Karpas-422 (cell line): ENCODE results near the gene WBP1L. TPM values are rescaled to one million over a fixed set of nuclear protein-coding genes. Genes with fewer than 3 reads are reported as not detected.
A peak's percentile ranks its signal among the peaks of the same experiment; 100 is the strongest.
"Not testable (repeated sequence)": the region's sequence is repeated elsewhere in the genome, so short reads cannot be mapped to it uniquely, and the experiment has no call there.

Experiments
- DNase-seq: peaks from one replicate; pipeline ENCODE4 v3.0.0-alpha.2; 2015
- H2AFZ ChIP-seq: fragments of 200-600 bp; sonication (generic); 2 replicates; pipeline ENCODE4 v1.6.1; 2014; ENCODE audit warnings: antibody characterized with exemption, low read length, mixed read lengths
- H3K27ac ChIP-seq: fragments of 200-600 bp; sonication (generic); 2 replicates; pipeline ENCODE4 v1.5.1; 2014; ENCODE audit warnings: mild to moderate bottlenecking, low read length, moderate library complexity
- H3K27me3 ChIP-seq: fragments of 200-600 bp; sonication (generic); 2 replicates; pipeline ENCODE4 v1.6.1; 2014; ENCODE audit warnings: low read length, mixed read lengths
- H3K36me3 ChIP-seq: fragments of 200-600 bp; sonication (generic); 2 replicates; pipeline ENCODE4 v1.6.1; 2014; ENCODE audit warnings: low read length, mixed read lengths; ENCODE audit not compliant: insufficient read depth
- H3K4me1 ChIP-seq: fragments of 200-600 bp; sonication (generic); 2 replicates; pipeline ENCODE4 v1.6.1; 2014; ENCODE audit warnings: mild to moderate bottlenecking, low read length, mixed read lengths
- H3K4me2 ChIP-seq: fragments of 200-600 bp; sonication (generic); 2 replicates; pipeline ENCODE4 v1.6.1; 2014; ENCODE audit warnings: low read length, low read depth, mild to moderate bottlenecking; ENCODE audit not compliant: poor library complexity, severe bottlenecking
- H3K4me3 ChIP-seq: fragments of 200-600 bp; sonication (generic); 2 replicates; pipeline ENCODE4 v1.5.1; 2014; ENCODE audit warnings: mild to moderate bottlenecking, antibody characterized with exemption, low read length, mixed read lengths
- H3K79me2 ChIP-seq: fragments of 200-600 bp; sonication (generic); 2 replicates; pipeline ENCODE4 v1.6.1; 2014; ENCODE audit warnings: mild to moderate bottlenecking, low read length, mixed read lengths
- H3K9ac ChIP-seq: fragments of 200-600 bp; sonication (generic); 2 replicates; pipeline ENCODE4 v1.6.0; 2014; ENCODE audit warnings: low read length
- H3K9me2 ChIP-seq: fragments of 200-600 bp; sonication (generic), shearing (Covaris generic); replicated peaks from 2 replicates; pipeline ENCODE4 v1.6.0; 2014; ENCODE audit warnings: mild to moderate bottlenecking, low read length, moderate library complexity; ENCODE audit not compliant: insufficient read depth
- H3K9me3 ChIP-seq: fragments of 300-700, 200-600 bp; sonication (generic); 2 replicates; pipeline ENCODE4 v1.6.1; 2014; ENCODE audit warnings: low read length, mixed read lengths
- H4K20me1 ChIP-seq: fragments of 200-600 bp; sonication (generic); 2 replicates; pipeline ENCODE4 v1.6.1; 2014; ENCODE audit warnings: mild to moderate bottlenecking, antibody characterized with exemption, low read length, low read depth; ENCODE audit not compliant: insufficient read depth
- total RNA-seq: library from RNA; depleted of rRNA; stranded (reverse); fragments of >200 nt; shearing (Covaris generic); gene quantifications from 2 replicates; pipeline ENCODE4 v1.2.3, GENCODE V29; 2014; ENCODE audit warnings: low replicate concordance; rRNA removed

The WBP1L gene
- 34.8 and 43.0 TPM in 2 replicates for total RNA-seq

DNA sequence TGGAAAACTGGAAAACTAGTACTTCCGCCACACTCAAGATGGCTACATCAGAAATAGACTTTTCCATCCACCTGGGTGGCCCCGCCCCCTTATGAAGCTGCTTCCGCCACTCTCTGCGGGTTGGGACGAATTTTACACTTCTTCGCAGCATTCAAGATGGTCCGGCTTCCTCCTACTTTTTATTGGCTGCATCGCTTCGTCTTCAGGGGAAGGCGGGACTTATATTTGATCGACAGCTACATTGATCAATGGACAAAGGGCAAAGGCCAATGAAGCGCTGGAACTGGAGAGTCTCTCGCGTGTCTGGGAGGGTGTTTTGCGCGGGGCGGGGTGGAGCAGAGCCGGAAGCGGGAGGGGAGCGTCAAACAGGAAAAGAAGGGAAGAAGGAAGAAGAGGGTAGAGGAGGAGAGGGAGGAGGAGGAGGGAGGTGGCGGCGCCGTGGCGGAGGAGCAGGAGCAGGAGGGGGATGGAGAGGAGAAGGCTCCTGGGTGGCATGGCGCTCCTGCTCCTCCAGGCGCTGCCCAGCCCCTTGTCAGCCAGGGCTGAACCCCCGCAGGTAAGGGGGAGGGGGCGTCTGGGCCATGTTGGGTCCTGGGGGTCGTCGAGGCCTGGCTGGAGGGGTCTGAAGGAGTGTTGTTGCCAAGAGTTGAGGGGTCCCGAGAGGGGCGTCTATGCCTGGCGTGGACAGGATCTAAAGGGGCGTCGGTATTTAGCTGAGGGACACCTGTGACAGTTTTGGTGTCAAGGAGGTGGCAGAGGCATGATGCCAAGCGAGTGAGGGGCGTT, at the start of gene WBP1L:
TSS of gene WBP1L (plus strand) at position 361 of the 786 bp plus-strand sequence. CDS start at position 467, 106 bp downstream.
- DNase-seq, result peak; percentile 99
- H3K4me2 ChIP-seq, result peak within 1 kb of the TSS; percentile 73
- peak within 1 kb of the TSS; percentile 57; the same call in 1 of the 2 replicates for H2AFZ ChIP-seq
- H3K27ac ChIP-seq, result peak within 1 kb of the TSS; percentile 40
- H3K4me1 ChIP-seq, result peaks cover 15% of the 10 kb centered on the region
- H3K36me3 ChIP-seq, result peaks cover 2% of the 10 kb centered on the region; the same call in 1 of the 2 replicates
- no peaks in the 10 kb centered on the region for H3K9me2 ChIP-seq
- no peaks in the 10 kb centered on the region for H3K27me3 ChIP-seq
- H3K79me2 ChIP-seq, result peaks cover 46% of the 10 kb centered on the region
- H3K4me3 ChIP-seq, result peak within 1 kb of the TSS; percentile 88
- peak within 1 kb of the TSS; percentile 88 for H3K9ac ChIP-seq
- H4K20me1 ChIP-seq, result no peaks in the 10 kb centered on the region
- no peaks in the 10 kb centered on the region for H3K9me3 ChIP-seq

- H3K4me3 ChIP-seq, H4K20me1 ChIP-seq, H3K4me1 ChIP-seq, H3K27me3 ChIP-seq, H3K9me3 ChIP-seq, DNase-seq, H3K4me2 ChIP-seq, H3K9me2 ChIP-seq, H3K9ac ChIP-seq, H2AFZ ChIP-seq, H3K27ac ChIP-seq, H3K79me2 ChIP-seq: not testable (repeated sequence)
- peaks cover 12% of the 10 kb centered on the region for H3K36me3 ChIP-seq
These were observed 48.3 kb upstream of the WBP1L start for GRCh38 chr10:102695401-102695800.

DNA sequence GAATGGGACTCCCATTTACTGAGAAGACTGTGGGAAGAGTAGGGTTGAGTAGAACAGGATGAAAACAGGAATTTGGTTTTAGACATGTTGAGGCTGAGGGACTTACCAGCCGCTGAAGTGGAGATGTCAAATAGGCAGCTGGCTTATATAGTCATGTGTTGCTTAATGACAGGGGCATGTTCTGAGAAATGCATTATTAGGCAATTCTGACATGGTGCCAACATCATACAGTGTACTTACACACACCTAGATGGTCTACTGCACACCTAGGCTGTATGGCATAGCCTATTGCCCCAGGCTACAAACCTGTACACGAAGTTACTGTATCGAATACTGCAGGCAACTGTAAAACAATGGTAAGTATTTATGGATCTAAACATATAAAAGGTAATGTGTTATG, 47.0 kb upstream of the WBP1L start:
- Histone ChIP-seq H3K9me2 (no peaks in the 10 kb centered on the region), H3K4me3 (no peak overlapping the region), H2AFZ (no peak overlapping the region), H3K79me2 (0 out of 2 replicates have a peak, but pooled peaks cover 6% of the 10 kb centered on the region), H3K27me3 (no peaks in the 10 kb centered on the region), H3K9me3 (no peaks in the 10 kb centered on the region), H3K9ac (no peak overlapping the region), H3K4me2 (no peak overlapping the region), H3K27ac (no peak overlapping the region), H3K36me3 (peaks cover 12% of the 10 kb centered on the region), H4K20me1 (no peaks in the 10 kb centered on the region), H3K4me1 (peaks cover 13% of the 10 kb centered on the region)
- no peak for DNase-seq

GRCh38 chr10:102698894-102699293, 44.9 kb upstream of the WBP1L start:
- Histone ChIP-seq H3K79me2 (peaks cover 15% of the 10 kb centered on the region), H4K20me1 (no peaks in the 10 kb centered on the region), H3K27me3 (no peaks in the 10 kb centered on the region), H3K27ac (no peak overlapping the region), H2AFZ (no peak overlapping the region), H3K9ac (no peak overlapping the region), H3K9me2 (no peaks in the 10 kb centered on the region), H3K4me3 (no peak overlapping the region), H3K9me3 (no peaks in the 10 kb centered on the region), H3K4me1 (peaks cover 18% of the 10 kb centered on the region), H3K4me2 (no peak overlapping the region), H3K36me3 (peaks cover 12% of the 10 kb centered on the region)
- DNase-seq, result no peak

- peaks cover 12% of the 10 kb centered on the region for H3K36me3 ChIP-seq
- DNase-seq, result no peak
- peak overlapping the region; percentile 49; the same call in 1 of the 2 replicates for H3K27ac ChIP-seq
These were observed 42.5 kb upstream of the WBP1L start for GRCh38 chr10:102701272-102701671.

GRCh38 chr10:102701796-102702195, 42.0 kb upstream of the WBP1L start:
- peaks cover 41% of the 10 kb centered on the region for H3K79me2 ChIP-seq
- no peaks in the 10 kb centered on the region for H3K9me2 ChIP-seq
- no peak for DNase-seq
- no peaks in the 10 kb centered on the region for H4K20me1 ChIP-seq
- peaks cover 10% of the 10 kb centered on the region; the same call in 1 of the 2 replicates for H3K36me3 ChIP-seq
- no peaks in the 10 kb centered on the region for H3K9me3 ChIP-seq
- H3K27ac ChIP-seq, result peak overlapping the region; percentile 49; the same call in 1 of the 2 replicates
- H3K4me3 ChIP-seq, result no peak overlapping the region
- no peak overlapping the region for H3K4me2 ChIP-seq
- H2AFZ ChIP-seq, result no peak overlapping the region
- H3K27me3 ChIP-seq, result no peaks in the 10 kb centered on the region
- peaks cover 41% of the 10 kb centered on the region for H3K4me1 ChIP-seq
- no peak overlapping the region for H3K9ac ChIP-seq

More at GRCh38 chr10:102701272-102701671, 42.5 kb upstream of the WBP1L start:
- no peaks in the 10 kb centered on the region for H4K20me1 ChIP-seq
- H3K9me3 ChIP-seq, result no peaks in the 10 kb centered on the region
- H3K79me2 ChIP-seq, result peaks cover 36% of the 10 kb centered on the region
- no peaks in the 10 kb centered on the region for H3K9me2 ChIP-seq
- 0 out of 2 replicates have a peak overlapping the region, but pooled peaks have one; percentile 4 for H3K9ac ChIP-seq
- peaks cover 35% of the 10 kb centered on the region for H3K4me1 ChIP-seq
- H3K4me2 ChIP-seq, result no peak overlapping the region
- H3K27me3 ChIP-seq, result no peaks in the 10 kb centered on the region
- H2AFZ ChIP-seq, result no peak overlapping the region
- no peak overlapping the region for H3K4me3 ChIP-seq

DNA sequence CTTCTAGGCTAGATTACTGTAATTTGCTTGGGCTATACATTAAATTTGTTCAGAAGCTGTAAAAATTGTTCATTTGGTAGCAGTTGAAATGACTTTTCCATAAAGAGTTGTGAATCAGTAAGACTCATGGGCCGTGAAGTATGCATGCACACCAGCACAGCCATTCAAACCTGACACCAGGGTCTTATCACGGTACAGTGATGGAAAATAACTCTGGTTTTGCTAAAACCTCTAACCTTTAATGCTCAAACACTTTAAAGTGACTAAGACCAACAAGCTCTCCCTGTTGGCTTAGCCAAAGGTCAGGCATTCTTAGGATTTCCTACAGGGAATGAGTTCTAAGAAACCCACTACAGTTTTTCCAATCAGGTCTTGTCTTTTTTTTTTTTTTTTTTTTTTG, 41.0 kb upstream of the WBP1L start:
- no peak overlapping the region for H3K4me3 ChIP-seq
- H3K4me2 ChIP-seq, result no peak overlapping the region
- H3K9me3 ChIP-seq, result no peaks in the 10 kb centered on the region
- peaks cover 5% of the 10 kb centered on the region; the same call in 1 of the 2 replicates for H3K36me3 ChIP-seq
- H3K9me2 ChIP-seq, result no peaks in the 10 kb centered on the region
- peaks cover 50% of the 10 kb centered on the region for H3K4me1 ChIP-seq
- H2AFZ ChIP-seq, result no peak overlapping the region
- H3K9ac ChIP-seq, result no peak overlapping the region
- no peaks in the 10 kb centered on the region for H4K20me1 ChIP-seq
- no peaks in the 10 kb centered on the region for H3K27me3 ChIP-seq
- H3K79me2 ChIP-seq, result peaks cover 51% of the 10 kb centered on the region
- H3K27ac ChIP-seq, result peak overlapping the region; percentile 53
- DNase-seq, result no peak

DNA sequence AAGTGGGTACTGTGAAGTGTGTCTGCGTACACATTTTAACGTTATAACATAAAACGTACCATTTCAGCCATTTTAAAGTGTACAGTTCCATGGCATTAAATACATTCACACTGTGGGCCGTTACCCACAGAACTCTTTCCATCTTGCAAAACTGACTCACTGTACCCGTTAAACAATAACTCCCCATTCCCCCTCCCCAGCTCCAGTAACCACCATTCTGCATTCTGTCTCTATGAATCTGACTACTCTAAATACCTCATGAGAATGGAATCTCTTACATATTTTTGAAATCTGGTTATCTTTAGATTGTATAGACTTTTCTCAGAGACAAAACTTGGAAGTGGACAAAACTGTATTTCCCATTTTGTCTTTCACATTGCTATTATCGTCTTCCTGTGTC, 38.8 kb upstream of the WBP1L start:
- Histone ChIP-seq H3K9ac (peak overlapping the region; percentile 55), H3K36me3 (no peaks in the 10 kb centered on the region), H3K9me3 (no peaks in the 10 kb centered on the region), H3K79me2 (peaks cover 67% of the 10 kb centered on the region), H3K9me2 (no peaks in the 10 kb centered on the region), H3K27ac (peak overlapping the region; percentile 89), H3K4me3 (peak overlapping the region; percentile 45), H3K4me2 (peak overlapping the region; percentile 73), H3K27me3 (no peaks in the 10 kb centered on the region), H3K4me1 (peaks cover 59% of the 10 kb centered on the region), H2AFZ (no peak overlapping the region), H4K20me1 (no peaks in the 10 kb centered on the region)
- no peak for DNase-seq
